K562 (cell line): ENCODE measurements around the gene THAP2. TPM values are rescaled to one million over a fixed set of nuclear protein-coding genes. Genes with fewer than 3 reads are reported as not detected.

Source experiments
- DACH1 ChIP-seq: fragments of 450-650 bp; IDR thresholded peaks from 2 replicates; pipeline ENCODE4 v1.6.1; 2018; ENCODE audit not compliant: partially characterized antibody
- EGR1 ChIP-seq: fragments of 450-650 bp; conservative IDR thresholded peaks from 2 replicates; pipeline ENCODE4 v1.6.1; 2017; ENCODE audit warnings: mild to moderate bottlenecking
- FOXJ3 ChIP-seq: sonication (generic); formaldehyde crosslinking; IDR thresholded peaks from 2 replicates; pipeline ENCODE4 v1.4.0; 2020; ENCODE audit warnings: mild to moderate bottlenecking, missing genetic modification reagents
- FOXM1 ChIP-seq, 2 experiments: fragments of 450-650 bp in 1 of 2; sonication (generic) in 1 of 2; formaldehyde crosslinking in 1 of 2; IDR thresholded peaks; 2 replicates each; pipeline versions ENCODE4 v1.6.1 to v1.9.0; 2017 to 2022; ENCODE audit warnings: low read depth in 2 of 2, mild to moderate bottlenecking in 2 of 2, missing genetic modification reagents in 1 of 2, moderate library complexity in 1 of 2
- FUS ChIP-seq: fragments of 200-400 bp; formaldehyde crosslinking; optimal IDR thresholded peaks from 2 replicates; pipeline ENCODE3; 2017; ENCODE audit warnings: low read depth, low read length
- GABPA ChIP-seq: fragments of 200-800 bp; sonication (Bioruptor generic); conservative IDR thresholded peaks from 2 replicates; pipeline ENCODE4 v1.6.1; 2016; ENCODE audit warnings: low read depth, missing genetic modification characterization, missing compliant biosample characterization
- KDM5B ChIP-seq: fragments of 200-600 bp; sonication (generic); IDR thresholded peaks from 2 replicates; pipeline ENCODE4 v1.6.1; 2012; ENCODE audit warnings: low read depth, mild to moderate bottlenecking, moderate library complexity, low read length, control low read depth, inconsistent platforms; ENCODE audit not compliant: insufficient replicate concordance
- NR3C1 ChIP-seq: sonication (generic); formaldehyde crosslinking; IDR thresholded peaks from 2 replicates; pipeline ENCODE4 v1.8.1; 2022; ENCODE audit warnings: missing genetic modification reagents
- POLR2G ChIP-seq: fragments of 200-400 bp; formaldehyde crosslinking; IDR thresholded peaks from 2 replicates; pipeline ENCODE4 v1.6.1; 2017; ENCODE audit warnings: low read depth, mild to moderate bottlenecking, antibody characterized with exemption, low read length, moderate library complexity
- PTBP1 ChIP-seq: fragments of 200-400 bp; formaldehyde crosslinking; IDR thresholded peaks from 2 replicates; pipeline ENCODE4 v1.6.1; 2017; ENCODE audit warnings: low read depth, low read length
- RBM25 ChIP-seq: fragments of 200-400 bp; formaldehyde crosslinking; IDR thresholded peaks from 2 replicates; pipeline ENCODE4 v1.6.1; 2018; ENCODE audit warnings: low read length, low read depth, moderate library complexity; ENCODE audit not compliant: severe bottlenecking
- SIN3A ChIP-seq, 2 experiments: fragments of 150-350 bp in 1 of 2; IDR thresholded peaks; 2 replicates each; pipeline ENCODE4 v1.6.1; 2011 to 2016; ENCODE audit warnings: borderline replicate concordance in 2 of 2, low read depth in 2 of 2, low read length in 2 of 2, mild to moderate bottlenecking in 2 of 2, moderate library complexity in 2 of 2; ENCODE audit not compliant: control insufficient read depth in 1 of 2
- SP1 ChIP-seq: sonication (generic); formaldehyde crosslinking; IDR thresholded peaks from 2 replicates; pipeline ENCODE4 v1.8.1; 2022; ENCODE audit warnings: mild to moderate bottlenecking, missing genetic modification reagents
- WHSC1 ChIP-seq: IDR thresholded peaks from one replicate; pipeline ENCODE4 v1.6.1; 2012; ENCODE audit warnings: low read length, control low read depth, inconsistent platforms
- YY1 ChIP-seq, 3 experiments: IDR thresholded peaks; 2 replicates each; pipeline ENCODE4 v1.6.1; 2011; ENCODE audit warnings: low read length in 2 of 3, mild to moderate bottlenecking in 2 of 3, moderate library complexity in 2 of 3, borderline replicate concordance in 1 of 3, control low read depth in 1 of 3, low read depth in 1 of 3; ENCODE audit not compliant: insufficient read depth in 3 of 3, insufficient replicate concordance in 2 of 3, control insufficient read depth in 1 of 3, insufficient read length in 1 of 3; ENCODE audit errors: extremely low read depth in 1 of 3
- ZNF23 ChIP-seq: fragments of 250-450 bp; sonication (Bioruptor Pico); IDR thresholded peaks from 2 replicates; pipeline ENCODE4 v1.4.0; 2020; ENCODE audit warnings: mild to moderate bottlenecking
- polyA plus RNA-seq, 8 experiments: library from polyadenylated mRNA; depleted of rRNA in 4 of 8; stranded (reverse) in 5 of 8; unstranded in 3 of 8; fragments of >200 nt; fragmentation: Nextera tagmentation in 2 of 8; fragmentation: Illumina TruSeq in 1 of 8; extraction: Ambion mirVana in 2 of 8; extraction: Trizol in 1 of 8; gene quantifications; 2 replicates each; pipeline versions ENCODE4 v1.2.1 to v1.2.3, GENCODE V29; 2011 to 2014; ENCODE audit warnings: inconsistent platforms in 1 of 8, missing spikeins in 1 of 8
- total RNA-seq, 7 experiments: library from RNA; depleted of rRNA in 6 of 7; stranded (reverse); fragments of >200 nt in 6 of 7; fragmentation: Illumina TruSeq in 2 of 7; extraction: Trizol in 2 of 7; gene quantifications; 2 replicates each; pipeline versions ENCODE4 v1.2.1 to v1.2.3, GENCODE V29; 2011 to 2021; ENCODE audit warnings: low replicate concordance in 1 of 7
- TF ChIP-seq, protein P1 (sequence below), 2 experiments: fragments of 200-800 bp in 1 of 2; sonication (Bioruptor generic) in 1 of 2; sonication (generic) in 1 of 2; formaldehyde crosslinking in 1 of 2; IDR thresholded peaks in 1 of 2; conservative IDR thresholded peaks in 1 of 2; 2 replicates each; pipeline versions ENCODE4 v1.5.0 to v1.6.1; 2016 to 2020; ENCODE audit warnings: missing compliant biosample characterization in 1 of 2, missing genetic modification characterization in 1 of 2, missing genetic modification reagents in 1 of 2
- TF ChIP-seq, protein P2 (sequence below), 3 experiments: IDR thresholded peaks in 2 of 3; conservative IDR thresholded peaks in 1 of 3; 2 replicates each; pipeline ENCODE4 v1.5.1; 2011 to 2012; ENCODE audit warnings: low read length in 3 of 3, mild to moderate bottlenecking in 3 of 3, control low read depth in 2 of 3, improper control_type of control experiment in 1 of 3, inconsistent platforms in 1 of 3, low read depth in 1 of 3, mixed read lengths in 1 of 3, moderate library complexity in 1 of 3; ENCODE audit not compliant: insufficient read depth in 2 of 3
- TF ChIP-seq, protein P3 (sequence below): fragments of 250-450 bp; sonication (Bioruptor Pico); IDR thresholded peaks from 2 replicates; pipeline ENCODE4 v1.4.0; 2020; ENCODE audit warnings: mild to moderate bottlenecking, moderate library complexity, borderline replicate concordance

Gene THAP2
- total and polyA plus RNA-seq, 9 of the 15 experiments (the other 6 are each of a cell fraction or from before 2014, with no cell fraction given) = 1.8 to 18.9 (median 7.3) TPM

DNA sequence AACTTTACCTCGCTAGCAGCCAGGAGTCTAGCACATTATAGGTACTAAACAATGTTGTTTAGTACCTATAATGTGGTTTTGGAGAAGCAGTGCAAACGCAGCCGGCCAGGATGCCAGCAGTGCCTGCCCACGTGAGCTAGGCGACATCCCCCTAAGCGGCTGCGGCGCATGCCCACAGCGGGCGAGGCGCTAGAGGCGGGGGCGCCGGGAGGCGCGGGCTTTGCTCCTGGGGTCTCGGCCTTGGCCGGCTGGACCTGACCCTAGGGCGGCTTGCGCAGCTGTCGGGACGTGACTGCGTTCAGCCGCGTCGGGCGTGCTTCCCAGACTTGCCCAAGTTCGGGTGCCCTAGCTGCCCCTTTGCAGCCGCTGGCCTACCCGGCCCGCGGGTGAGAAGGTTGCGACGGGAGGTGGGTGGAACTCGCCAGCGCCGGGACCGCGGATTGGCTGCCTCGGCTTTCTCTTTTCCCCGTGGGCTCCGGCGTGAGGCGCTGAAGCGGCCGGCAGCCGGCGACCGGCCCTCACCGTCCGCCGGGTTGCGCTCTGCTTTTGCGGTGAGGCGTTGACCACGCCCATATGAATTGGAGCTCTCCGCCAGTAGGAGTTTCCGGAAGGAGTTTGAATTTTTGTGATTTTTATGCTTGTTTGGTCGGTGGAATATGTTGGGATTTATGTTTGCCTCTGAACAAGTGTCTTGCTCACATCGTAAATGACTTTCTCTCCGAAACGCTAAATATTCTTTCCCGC is 22.0 kb downstream of the THAP2 start, which contains the start of gene TMEM19 (continued):
- TF ChIP-seq ZNF23 (CRISPR knock-in tag) (no peak), FOXM1 (IDR thresholded peaks at IDR 0.05; ENCODE audit: low read depth) (peak; percentile 80), FOXM1 (CRISPR knock-in tag; IDR thresholded peaks at IDR 0.05; ENCODE audit: low read depth) (no peak), DACH1 (no peak), FOXJ3 (CRISPR knock-in tag) (no peak), KDM5B (peak; percentile 94), NR3C1 (CRISPR knock-in tag) (no peak), FUS (peak; percentile 76), RBM25 (peak; percentile 57), YY1 (IDR thresholded peaks at IDR 0.05; ENCODE audit: borderline replicate concordance in 1 of 3, control insufficient read depth in 1 of 3, extremely low read depth in 1 of 3, insufficient read depth in 3 of 3, insufficient read length in 1 of 3, insufficient replicate concordance in 2 of 3, low read depth in 1 of 3, low read length in 2 of 3) (peak in 1 of 3 experiments; percentile 40), GABPA (tag) (0 out of 2 replicates have a peak, but pooled peaks have one; percentile 43), WHSC1 (no peak), SP1 (CRISPR knock-in tag) (no peak; the same call in 1 of the 2 replicates), POLR2G (peak; percentile 97), EGR1 (peak; percentile 84), SIN3A (IDR thresholded peaks at IDR 0.05; ENCODE audit: borderline replicate concordance in 2 of 2, control insufficient read depth in 1 of 2, low read depth in 2 of 2, low read length in 2 of 2) (peak; percentile 13 to 26; a peak in 1 of 4 replicates), PTBP1 (no peak)
- TF ChIP-seq, protein P1, sequence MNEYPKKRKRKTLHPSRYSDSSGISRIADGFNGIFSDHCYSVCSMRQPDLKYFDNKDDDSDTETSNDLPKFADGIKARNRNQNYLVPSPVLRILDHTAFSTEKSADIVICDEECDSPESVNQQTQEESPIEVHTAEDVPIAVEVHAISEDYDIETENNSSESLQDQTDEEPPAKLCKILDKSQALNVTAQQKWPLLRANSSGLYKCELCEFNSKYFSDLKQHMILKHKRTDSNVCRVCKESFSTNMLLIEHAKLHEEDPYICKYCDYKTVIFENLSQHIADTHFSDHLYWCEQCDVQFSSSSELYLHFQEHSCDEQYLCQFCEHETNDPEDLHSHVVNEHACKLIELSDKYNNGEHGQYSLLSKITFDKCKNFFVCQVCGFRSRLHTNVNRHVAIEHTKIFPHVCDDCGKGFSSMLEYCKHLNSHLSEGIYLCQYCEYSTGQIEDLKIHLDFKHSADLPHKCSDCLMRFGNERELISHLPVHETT (CRISPR knock-in tag; conservative IDR thresholded peaks at IDR 0.05 in 1 of 2, IDR thresholded peaks at IDR 0.05 in 1 of 2) = peak in 1 of 2 experiments; percentile 70; a peak in 2 of 4 replicates
- TF ChIP-seq, protein P2, sequence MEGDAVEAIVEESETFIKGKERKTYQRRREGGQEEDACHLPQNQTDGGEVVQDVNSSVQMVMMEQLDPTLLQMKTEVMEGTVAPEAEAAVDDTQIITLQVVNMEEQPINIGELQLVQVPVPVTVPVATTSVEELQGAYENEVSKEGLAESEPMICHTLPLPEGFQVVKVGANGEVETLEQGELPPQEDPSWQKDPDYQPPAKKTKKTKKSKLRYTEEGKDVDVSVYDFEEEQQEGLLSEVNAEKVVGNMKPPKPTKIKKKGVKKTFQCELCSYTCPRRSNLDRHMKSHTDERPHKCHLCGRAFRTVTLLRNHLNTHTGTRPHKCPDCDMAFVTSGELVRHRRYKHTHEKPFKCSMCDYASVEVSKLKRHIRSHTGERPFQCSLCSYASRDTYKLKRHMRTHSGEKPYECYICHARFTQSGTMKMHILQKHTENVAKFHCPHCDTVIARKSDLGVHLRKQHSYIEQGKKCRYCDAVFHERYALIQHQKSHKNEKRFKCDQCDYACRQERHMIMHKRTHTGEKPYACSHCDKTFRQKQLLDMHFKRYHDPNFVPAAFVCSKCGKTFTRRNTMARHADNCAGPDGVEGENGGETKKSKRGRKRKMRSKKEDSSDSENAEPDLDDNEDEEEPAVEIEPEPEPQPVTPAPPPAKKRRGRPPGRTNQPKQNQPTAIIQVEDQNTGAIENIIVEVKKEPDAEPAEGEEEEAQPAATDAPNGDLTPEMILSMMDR (IDR thresholded peaks at IDR 0.05 in 2 of 3, conservative IDR thresholded peaks at IDR 0.05 in 1 of 3; ENCODE audit: insufficient read depth in 2 of 3, low read depth in 1 of 3, low read length in 3 of 3) = peak; percentile 53 to 91 (median 71)
- TF ChIP-seq, protein P3, sequence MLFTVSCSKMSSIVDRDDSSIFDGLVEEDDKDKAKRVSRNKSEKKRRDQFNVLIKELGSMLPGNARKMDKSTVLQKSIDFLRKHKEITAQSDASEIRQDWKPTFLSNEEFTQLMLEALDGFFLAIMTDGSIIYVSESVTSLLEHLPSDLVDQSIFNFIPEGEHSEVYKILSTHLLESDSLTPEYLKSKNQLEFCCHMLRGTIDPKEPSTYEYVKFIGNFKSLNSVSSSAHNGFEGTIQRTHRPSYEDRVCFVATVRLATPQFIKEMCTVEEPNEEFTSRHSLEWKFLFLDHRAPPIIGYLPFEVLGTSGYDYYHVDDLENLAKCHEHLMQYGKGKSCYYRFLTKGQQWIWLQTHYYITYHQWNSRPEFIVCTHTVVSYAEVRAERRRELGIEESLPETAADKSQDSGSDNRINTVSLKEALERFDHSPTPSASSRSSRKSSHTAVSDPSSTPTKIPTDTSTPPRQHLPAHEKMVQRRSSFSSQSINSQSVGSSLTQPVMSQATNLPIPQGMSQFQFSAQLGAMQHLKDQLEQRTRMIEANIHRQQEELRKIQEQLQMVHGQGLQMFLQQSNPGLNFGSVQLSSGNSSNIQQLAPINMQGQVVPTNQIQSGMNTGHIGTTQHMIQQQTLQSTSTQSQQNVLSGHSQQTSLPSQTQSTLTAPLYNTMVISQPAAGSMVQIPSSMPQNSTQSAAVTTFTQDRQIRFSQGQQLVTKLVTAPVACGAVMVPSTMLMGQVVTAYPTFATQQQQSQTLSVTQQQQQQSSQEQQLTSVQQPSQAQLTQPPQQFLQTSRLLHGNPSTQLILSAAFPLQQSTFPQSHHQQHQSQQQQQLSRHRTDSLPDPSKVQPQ (CRISPR knock-in tag) = no peak
